GM18505 (cell line): ENCODE data around the gene TGFBR3.

ENCODE experiments used
- ATAC-seq: cut with Tn5 transposase; IDR thresholded peaks from one replicate; pipeline ENCODE4 v1.9.1; 2021; ENCODE audit not compliant: unreplicated experiment
- POLR2A ChIP-seq: IDR thresholded peaks from 4 replicates; pipeline ENCODE4 v1.6.1; 2011; ENCODE audit warnings: borderline replicate concordance; ENCODE audit not compliant: insufficient read depth, insufficient read length; ENCODE audit errors: extremely low read depth

Gene TGFBR3

GRCh38 chr1:91733108-91733710 lies 152.7 kb downstream of the TGFBR3 start:
- TF ChIP-seq POLR2A: no peak
- ATAC-seq: no peak

GRCh38 chr1:91732291-91733107 lies 153.5 kb downstream of the TGFBR3 start:
- ATAC-seq: no peak
- TF ChIP-seq POLR2A: no peak

GRCh38 chr1:91731815-91732214 lies 154.1 kb downstream of the TGFBR3 start:
- no peak for TF ChIP-seq POLR2A
- ATAC-seq: no peak

- no peak for TF ChIP-seq POLR2A
- no peak for ATAC-seq
These were observed 154.9 kb downstream of the TGFBR3 start for GRCh38 chr1:91730801-91731732.

DNA sequence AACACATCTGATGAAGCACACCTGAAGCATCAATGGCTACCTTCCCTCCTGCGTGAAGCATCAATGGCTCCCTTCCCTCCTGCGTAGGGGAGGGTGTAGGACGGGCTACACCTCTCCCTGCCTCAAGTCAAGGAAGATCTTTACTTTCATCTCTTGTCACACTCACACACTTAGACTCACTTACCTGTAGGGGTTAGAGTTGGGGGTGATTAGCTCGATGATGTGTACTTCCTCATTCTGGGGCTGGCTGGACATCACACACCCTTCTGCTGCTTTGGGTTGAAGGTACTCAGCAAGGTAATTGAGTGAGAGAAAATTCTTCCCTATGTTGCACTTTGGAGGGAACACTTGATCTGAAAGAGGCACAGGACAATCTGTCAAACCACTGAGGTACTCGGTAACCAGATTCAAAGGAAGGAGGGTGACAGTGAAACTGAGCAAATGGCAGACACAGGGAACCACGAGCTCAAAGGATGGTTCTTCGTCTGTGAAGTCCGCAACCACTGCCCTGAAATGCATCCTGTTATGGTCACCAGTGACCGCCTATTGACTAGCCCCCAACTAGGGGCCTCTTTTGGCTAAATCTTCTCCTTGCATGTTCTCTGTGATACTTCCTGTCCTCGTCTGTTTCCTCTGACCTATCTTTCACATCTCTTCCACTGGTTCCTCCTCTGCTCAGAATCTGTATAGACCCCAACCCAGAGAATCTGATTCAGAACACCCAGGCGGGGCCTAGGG lies 156.2 kb downstream of the TGFBR3 start:
- no peak for TF ChIP-seq POLR2A
- no peak for ATAC-seq

- ATAC-seq: no peak
- TF ChIP-seq POLR2A: no peak
These were observed 158.2 kb downstream of the TGFBR3 start for GRCh38 chr1:91727763-91728162.

DNA sequence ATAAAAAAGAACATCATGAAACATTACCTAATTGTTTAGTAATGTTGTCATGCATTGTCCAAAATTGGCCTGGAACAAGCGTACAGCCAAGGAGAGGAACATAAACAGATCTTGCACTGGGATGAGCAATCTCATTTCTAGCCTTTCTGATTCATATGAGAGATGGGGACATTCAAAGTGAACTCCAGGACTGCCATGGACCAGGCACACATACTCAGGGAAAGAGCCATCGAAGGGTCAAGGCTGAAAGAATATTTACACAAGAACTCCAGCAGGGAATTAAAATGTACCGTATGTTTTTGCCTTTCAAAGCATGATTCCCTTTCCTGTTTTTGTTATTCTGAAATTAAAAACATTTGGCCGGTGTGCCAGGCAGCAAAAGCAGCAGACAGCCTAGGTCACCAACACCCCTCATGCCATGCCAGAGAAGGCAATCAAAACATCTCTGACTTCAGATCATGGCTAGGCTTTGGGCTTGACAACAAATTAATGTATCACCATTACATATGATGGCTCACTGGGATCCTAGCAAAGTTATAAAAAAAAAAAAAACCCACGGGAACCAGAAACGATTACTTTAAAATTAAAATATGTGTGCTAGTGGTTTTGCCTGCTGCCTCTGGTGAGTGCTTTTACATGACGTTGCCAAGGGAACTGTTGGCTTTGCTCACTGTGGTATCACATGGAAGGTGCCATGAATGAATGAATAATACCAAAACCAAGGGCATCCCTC lies 159.8 kb downstream of the TGFBR3 start:
- TF ChIP-seq POLR2A: no peak
- ATAC-seq: no peak

DNA sequence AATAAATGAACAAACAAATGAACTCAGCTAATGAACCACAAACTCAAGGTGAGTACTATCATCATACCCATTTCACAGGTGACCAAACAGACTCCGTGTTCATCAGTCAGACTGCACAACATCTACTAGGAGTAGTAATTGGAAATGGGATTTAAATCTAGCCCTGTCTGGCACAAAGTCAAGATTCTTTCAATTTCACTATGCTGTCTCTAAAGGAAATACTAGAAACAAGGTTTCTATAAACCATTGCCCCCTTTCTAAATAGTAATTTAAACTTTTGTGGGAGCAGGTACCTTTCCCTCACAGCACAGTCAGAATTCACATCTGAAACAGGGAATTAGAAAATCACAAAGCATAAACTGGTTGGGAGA lies 160.3 kb downstream of the TGFBR3 start:
- ATAC-seq: no peak
- no peak for TF ChIP-seq POLR2A

DNA sequence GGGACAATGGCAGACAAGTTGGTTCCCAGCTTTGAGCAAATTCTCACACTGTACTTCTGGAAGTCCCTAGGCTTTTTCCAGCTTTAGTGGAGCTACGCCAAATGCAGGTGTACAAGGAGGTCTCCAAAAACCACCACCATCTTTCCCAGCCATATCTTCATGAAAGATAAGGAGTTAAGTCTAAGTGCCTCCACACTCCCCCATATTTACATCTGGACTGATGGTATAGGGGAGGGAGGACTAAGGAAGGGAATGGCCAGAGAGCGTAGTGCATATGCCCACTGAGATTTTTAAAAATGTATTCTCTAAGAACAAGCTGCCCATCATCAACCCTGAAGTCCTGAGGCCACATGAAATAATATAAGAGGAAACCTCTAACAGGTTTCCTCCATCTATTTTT lies 161.3 kb downstream of the TGFBR3 start:
- TF ChIP-seq POLR2A: no peak
- ATAC-seq: no peak

DNA sequence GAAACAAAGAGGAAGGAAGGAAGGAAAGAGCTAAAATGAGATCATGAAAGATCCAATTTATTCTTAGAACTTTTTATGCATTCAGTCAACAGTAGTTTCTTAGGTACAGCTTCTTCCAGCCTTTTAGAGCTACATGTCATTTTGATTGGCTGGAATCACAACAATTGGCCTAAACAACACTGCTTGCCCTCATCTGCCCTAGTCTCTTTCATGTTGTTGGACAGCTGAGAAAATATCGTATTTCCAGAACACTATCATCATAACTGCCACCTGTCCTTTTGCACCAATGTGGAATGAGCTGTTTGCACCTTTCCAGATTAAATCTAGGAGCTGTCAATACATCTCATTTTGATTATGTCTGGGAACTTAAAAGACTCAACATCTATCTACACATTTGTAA lies 161.7 kb downstream of the TGFBR3 start:
- ATAC-seq: no peak
- TF ChIP-seq POLR2A: no peak

DNA sequence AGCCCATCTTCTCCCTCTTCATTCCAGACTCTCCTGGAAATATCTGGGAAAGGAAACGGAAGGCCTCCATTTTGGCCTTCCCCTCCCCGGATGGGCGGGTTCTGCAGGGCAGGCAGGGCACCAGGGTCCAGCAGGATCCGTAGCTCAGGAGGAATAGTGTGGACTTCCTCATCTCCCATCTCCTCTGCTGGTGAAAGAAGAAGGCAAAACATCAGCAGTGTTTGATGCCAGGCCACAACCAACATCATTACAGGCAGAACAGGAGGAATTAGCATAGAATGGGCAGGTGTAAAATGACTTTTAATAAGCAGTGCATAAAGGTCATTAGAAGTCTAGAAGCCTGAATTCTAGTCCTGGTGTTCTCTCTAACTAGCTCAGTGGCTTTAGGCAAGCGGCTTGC lies 165.9 kb downstream of the TGFBR3 start:
- no peak for ATAC-seq
- no peak for TF ChIP-seq POLR2A

DNA sequence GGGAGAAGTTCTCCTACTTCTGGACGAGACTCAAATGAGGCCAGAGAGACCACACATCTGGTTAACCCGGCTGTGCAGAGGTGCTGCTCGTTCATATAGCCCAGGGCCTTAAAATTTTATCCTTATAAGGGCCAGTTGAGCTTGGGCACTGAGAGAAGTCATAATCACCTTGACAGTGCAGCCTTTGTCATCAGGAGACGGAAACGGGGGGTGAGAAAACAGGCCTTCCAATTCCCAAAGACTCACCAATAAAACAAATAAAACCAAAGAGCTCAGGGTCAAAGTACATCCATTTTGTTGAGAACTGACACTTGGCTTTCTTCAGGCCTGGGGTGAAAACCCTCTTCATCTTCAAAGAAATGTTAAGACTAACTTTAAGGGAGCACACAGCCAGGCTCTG lies 167.1 kb downstream of the TGFBR3 start:
- no peak for TF ChIP-seq POLR2A
- ATAC-seq: no peak
